CD4-positive, alpha-beta T cell treated with Interleukin-10 for 1 hour (primary cell): ENCODE measurements around the gene MBLAC1.

ENCODE experiments used
- DNase-seq: peaks from one replicate; pipeline ENCODE4 v3.0.0-alpha.2; 2020

MBLAC1 gene, protein sequence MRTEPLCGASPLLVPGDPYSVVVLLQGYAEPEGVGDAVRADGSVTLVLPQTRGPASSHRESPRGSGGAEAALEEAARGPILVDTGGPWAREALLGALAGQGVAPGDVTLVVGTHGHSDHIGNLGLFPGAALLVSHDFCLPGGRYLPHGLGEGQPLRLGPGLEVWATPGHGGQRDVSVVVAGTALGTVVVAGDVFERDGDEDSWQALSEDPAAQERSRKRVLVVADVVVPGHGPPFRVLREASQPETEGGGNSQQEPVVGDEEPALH

DNA sequence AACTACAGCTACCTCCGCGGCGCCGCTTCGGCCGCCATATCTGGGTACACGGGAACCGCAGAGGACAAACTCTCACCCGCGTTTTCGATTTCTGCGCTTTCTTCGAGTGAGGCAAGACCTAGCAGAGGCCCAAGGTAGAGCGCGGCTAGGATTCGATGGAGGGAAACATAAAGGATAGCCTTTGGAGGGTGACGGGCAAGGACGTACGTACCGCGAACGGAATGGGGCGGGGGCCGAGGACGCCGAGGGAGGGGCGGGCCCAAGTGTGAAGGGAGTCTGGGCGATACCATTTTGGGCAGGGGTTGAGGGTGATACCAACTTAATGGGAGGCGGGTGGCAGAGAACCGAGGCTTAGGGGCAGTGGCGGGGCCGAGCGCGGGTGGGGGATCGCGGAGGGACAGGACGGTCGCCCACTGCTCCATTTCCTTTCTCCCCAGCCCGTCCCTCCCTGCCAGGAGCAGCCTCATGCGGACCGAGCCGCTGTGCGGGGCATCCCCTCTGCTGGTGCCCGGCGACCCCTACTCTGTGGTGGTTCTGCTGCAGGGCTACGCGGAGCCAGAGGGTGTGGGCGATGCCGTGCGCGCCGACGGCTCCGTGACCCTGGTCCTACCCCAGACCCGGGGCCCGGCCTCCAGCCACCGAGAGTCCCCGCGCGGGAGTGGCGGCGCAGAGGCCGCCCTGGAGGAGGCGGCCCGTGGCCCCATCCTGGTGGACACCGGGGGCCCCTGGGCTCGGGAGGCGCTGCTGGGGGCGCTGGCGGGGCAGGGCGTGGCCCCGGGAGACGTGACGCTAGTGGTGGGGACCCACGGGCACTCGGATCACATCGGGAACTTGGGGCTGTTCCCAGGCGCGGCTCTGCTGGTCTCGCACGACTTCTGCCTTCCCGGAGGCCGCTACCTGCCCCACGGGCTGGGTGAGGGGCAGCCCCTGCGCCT, at the start of gene MBLAC1:
MBLAC1 (plus strand) TSS at position 37 of the 935 bp plus-strand sequence; CDS start at position 466, 429 bp downstream.
- DNase-seq: peak; percentile 94

DNA sequence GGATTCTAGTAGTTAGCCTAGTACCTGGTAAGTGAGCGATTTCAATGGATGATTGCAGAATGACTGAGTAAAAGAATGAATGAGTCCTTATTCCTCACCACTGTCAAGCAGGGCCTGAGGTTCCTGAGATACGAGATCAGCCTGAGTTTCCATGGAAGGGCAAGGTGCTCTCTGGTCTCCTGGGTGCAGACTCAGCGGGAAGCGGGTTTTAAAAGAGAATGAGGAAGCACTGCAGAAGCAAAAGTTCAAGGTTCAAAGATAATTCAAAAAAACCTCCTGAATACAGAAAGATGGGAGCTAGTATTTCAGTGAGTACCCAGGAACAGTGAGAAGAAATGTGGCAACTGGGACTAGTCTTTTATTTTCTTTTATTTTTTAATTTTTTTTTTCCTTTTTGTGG, 49.6 kb upstream of the MBLAC1 start:
- DNase-seq: no peak

DNA sequence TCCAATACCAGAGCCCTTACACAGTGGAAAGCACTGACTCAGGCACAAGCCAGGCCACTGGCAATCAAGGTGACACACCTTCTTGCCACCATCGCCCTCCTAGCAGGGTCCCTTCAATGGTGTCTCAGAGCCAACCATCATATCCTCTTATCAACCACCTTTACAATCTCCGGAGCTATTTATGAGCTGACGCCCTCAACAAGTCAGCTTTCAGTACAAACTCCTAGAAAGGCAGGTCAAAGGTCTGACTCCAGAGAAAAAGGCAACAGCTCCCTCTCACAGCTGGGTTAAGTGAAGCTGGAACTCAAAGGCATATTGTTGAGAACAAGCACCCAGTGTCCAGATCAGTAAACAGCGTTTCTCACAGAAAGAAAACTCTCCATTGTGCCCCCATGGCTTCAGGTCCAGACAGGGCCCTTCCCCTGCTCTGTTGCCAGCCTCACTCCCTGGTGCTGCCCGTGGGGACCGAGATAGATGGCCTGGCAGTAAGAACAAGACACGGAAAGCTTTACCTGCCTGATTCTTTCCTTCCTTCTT, 47.7 kb upstream of the MBLAC1 start:
- DNase-seq: no peak

DNA sequence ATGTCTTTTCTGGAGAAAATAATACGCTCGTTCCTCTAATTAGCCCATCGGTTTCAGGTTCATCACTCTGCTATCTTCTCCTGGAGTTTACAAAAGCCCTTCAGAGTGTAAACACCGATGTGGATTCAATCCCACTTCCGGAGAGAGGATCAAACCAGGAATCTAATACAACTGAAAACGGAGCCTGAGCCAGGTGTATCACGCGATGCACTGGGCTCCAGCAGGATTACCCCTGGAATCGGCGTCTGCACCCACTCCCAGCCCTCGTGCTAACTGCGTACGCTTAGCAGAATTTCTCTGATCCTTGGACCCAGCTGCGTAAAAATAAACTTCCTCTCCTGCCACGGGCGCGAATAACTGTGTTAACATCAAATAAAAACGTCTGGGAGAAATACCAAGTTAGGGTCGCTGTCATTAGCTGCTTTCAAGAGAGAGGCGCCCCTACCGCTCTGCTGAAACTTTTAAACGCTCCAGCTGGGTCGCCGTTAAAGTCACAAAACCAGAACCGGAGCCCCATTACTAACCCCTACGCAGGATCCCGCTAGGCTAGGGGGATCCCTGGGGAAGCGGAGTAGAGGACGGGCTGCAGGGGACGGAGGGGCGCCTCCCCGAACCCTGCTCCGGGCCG, 45.7 kb upstream of the MBLAC1 start:
- DNase-seq: no peak

DNA sequence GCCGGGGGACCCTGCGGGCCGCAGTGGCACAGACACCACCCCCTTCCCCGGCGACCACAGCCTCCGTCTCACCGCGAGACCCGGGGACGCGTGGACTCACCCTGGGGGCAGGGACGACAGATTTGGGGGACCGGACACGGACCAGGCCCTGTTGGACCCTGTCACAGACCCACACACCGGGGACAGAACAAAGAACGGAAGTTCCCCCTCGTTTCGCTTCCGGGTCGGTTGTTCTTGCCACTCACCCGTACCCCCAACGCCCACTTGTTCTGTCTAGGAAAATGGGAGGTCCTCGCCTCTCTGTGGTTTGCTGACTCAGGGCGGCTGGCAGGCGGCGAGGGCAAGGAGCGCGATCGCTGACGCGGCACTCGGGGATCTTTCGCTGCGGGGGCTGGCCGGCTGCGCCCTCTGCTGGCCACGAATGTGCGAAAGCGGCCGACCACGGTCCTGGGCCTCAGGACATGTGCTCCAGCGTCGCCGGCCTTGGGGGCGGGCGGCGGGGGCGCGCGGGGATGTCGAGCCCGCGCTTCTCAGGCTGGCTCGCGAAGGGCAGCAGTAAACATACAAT, 45.1 kb upstream of the MBLAC1 start, which contains the start of gene ZNF3:
ZNF3 (minus strand) TSS at position 189 of the 568 bp plus-strand sequence. CDS start 4,366 bp downstream, outside the sequence.
- DNase-seq: peak; percentile 99

DNA sequence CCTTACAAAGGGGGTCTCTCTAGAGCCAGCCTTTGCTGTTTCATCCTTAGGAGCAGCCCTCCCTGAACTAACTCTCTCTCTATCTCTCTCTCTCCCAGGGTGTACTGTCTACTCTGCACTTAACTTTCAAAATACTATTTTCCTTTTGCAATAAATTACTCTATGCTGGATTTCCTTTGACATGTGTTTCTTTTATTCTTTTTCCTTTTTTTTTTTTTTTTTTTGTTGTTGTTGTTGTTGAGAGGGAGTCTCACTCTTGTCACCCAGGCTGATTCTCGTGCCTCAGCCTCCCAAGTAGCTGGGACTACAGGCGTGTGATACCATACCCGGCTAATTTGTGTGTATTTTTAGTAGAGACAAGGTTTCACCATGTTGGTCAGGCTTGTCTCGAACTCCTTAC, 43.8 kb upstream of the MBLAC1 start:
- no peak for DNase-seq

DNA sequence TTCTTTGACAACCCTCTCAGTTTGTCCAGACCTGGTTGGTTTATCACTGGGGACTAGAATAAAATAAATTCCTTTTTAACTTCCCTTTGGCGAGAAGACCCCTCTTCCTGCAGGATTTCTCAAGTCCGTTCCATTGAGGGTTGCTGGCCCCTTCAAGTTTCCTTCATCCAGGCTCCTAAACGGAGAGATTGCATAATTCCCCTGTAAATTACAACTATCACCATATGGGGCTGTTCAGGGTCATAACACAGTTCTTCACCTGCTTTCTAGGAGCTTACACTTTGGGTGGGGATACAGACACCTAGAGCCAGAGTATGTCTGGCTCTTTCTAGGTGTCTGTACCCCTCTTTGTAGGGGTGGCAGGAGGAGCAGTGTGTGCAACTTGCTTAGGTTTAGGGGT, 41.3 kb upstream of the MBLAC1 start:
- no peak for DNase-seq

DNA sequence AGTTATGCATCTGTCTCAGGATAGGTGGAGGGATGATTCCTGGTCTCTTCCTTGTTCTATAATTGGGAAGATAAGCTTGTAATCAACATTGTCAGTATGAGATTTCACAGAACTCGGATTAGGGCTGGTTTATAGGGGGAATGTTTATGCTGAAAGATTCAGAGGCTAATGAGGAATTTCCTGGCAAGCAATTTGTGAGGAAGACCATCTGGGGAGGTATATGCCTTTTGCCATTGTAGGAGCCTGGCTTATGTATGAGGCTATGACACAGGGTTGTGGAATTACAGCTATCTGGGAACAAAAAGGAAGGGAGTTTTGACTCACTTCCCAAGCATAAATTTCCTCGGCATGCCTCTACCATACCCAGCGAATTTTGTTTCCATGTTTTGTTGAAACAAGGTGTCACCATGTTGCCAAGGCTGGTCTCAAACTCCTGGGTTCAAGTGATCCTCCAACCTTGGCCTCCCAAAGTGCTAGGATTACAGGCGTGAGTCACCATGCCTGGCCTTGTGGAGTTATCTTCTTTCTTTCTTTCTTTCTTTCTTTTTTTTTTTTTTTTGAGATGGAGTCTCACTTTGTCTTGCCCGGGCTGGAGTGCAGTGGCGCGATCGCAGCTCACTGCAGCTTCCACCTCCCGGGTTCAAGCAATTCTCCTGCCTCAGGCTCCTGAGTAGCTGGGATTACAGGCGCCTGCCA, 39.6 kb upstream of the MBLAC1 start:
- no peak for DNase-seq

DNA sequence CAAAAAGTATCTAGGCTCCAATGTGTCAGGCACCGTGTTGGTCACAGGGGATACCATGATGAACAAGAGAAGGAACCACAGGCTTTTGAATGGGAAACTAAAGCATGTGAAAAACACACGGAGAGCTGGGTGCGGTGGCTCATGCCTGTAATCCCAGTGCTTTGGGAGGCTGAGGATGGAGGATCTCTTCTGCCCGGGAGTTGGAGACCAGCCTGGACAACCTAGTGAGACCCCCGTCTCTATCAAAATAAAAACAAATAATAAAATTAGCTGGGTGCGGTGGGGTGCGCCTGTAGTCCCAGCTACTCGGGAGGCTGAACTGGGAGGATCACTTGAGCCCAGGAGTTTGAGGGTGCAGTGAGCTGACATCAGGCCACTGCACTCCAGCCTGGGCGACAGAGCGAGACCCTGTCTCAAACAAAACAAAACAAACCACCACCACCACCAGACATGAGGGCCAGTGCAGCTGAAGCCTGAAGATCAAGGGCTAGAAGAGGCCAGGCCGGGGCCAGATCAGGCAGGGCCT, 38.6 kb upstream of the MBLAC1 start:
- DNase-seq: no peak

DNA sequence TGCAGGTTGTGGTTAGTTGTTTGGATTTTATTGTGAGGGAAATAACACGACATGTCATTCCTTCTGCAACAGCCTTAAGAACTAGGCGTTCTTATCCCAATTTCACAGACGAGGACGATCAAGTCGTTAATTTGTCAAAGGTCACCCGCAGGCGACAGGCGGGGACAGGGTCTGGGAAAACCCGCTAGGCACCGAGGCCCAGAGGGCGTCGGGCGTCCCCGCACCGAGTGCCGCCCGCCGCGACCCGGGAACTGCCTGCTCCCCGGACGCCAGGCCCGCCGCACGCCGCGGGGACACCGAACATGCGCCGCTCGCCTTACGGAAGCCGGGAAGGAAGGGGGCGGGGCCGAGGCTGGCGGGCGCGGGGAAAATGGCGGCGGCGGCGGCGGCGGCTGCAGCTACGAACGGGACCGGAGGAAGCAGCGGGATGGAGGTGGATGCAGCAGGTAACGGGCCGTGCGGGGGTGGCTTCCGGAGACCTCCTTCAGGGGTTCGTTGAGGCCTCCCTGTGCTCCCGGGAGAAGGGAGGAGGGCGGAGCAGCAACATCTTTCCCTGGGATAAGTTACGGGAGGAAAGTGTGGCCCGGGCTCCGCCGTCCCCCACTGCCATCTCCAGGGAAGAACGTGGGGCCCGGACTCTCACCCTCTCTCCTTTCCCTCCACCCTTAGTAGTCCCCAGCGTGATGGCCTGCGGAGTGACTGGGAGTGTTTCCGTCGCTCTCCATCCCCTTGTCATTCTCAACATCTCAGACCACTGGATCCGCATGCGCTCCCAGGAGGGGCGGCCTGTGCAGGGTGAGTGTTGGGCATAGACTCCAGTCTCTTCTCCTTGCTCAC, 37.9 kb upstream of the MBLAC1 start, which contains the start of gene COPS6:
COPS6 (plus strand) TSS at position 349 of the 837 bp plus-strand sequence; CDS start at position 371, 22 bp downstream.
- DNase-seq: peak; percentile 89

DNA sequence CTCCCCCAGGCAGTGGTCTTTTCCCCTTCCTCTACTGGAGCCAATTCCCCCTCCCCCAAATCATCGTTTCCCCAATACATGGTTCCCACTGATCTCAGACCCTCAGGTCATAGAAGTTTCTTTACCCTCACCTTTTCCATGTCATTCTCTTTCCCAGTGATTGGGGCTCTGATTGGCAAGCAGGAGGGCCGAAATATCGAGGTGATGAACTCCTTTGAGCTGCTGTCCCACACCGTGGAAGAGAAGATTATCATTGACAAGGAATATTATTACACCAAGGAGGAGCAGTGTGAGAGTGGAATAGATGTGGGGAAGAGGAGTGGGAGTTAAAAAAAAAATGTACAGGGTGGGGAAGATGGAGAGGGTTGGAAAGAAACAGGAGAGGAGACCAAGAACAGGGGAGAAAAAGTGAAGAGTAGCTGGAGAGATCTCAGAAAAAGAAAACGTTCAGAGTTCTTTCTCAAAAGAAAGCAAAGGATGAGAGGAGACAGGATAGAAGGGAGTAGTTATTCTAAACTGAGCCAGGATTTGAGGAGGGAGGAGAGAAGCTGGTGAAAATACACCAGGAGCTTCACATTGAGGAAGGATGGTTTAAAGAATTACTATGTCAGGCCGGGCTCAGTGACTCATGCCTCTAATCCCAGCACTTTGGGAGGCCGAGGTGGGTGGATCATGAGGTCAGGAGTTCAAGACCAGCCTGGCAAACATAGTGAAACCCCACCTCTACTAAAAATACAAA, 37.1 kb upstream of the MBLAC1 start:
- no peak for DNase-seq

DNA sequence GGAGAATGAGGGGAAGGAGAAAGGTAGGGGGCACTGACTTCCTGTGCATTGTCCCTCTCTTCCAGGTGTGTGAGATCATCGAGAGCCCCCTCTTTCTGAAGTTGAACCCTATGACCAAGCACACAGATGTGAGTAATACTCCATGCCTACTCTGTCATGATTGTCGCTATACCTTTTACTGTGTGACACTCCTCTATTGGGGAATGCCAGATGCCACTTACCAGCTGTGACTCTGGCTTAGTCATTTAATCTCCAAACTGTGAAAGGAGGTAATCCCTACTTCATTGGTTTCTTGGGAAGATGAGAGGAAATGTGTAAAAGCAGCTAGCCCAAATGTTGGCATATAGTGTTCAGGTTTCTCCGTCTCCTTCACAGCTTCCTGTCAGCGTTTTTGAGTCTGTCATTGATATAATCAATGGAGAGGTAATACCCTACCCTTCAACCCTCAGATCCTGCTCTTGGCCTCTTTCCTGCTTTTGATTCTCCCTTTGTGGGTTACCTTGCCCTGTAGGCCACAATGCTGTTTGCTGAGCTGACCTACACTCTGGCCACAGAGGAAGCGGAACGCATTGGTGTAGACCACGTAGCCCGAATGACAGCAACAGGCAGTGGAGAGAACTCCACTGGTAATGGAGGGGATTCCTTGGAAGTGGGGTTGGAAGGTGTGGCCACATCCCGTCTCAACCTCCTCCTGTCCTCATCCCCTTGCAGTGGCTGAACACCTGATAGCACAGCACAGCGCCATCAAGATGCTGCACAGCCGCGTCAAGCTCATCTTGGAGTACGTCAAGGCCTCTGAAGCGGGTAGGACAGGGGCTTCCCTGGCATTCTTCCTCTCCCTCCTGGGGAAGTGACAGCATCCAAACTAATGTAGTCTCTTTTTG, 36.0 kb upstream of the MBLAC1 start:
- no peak for DNase-seq

DNA sequence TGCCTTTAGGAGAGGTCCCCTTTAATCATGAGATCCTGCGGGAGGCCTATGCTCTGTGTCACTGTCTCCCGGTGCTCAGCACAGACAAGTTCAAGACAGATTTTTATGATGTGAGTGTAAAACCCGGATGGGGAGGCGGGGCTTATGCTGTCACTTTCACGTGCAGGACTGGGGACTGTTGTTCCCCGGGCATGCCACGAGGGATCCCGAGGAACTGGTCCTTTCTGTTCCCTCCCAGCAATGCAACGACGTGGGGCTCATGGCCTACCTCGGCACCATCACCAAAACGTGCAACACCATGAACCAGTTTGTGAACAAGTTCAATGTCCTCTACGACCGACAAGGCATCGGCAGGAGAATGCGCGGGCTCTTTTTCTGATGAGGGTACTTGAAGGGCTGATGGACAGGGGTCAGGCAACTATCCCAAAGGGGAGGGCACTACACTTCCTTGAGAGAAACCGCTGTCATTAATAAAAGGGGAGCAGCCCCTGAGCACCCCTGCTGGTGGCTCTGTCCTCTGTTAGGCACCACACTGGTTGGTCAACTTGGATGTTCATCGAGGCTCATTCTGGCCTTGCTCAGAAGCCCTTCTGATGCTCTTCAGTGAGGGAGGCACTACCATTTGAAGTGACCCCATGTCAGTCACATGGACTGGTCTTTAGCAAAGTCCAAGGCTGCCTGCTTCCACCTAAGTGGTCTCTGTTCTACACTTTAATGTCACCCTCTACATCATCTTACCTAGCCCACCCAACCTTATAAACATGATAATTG, 35.2 kb upstream of the MBLAC1 start:
- no peak for DNase-seq

DNA sequence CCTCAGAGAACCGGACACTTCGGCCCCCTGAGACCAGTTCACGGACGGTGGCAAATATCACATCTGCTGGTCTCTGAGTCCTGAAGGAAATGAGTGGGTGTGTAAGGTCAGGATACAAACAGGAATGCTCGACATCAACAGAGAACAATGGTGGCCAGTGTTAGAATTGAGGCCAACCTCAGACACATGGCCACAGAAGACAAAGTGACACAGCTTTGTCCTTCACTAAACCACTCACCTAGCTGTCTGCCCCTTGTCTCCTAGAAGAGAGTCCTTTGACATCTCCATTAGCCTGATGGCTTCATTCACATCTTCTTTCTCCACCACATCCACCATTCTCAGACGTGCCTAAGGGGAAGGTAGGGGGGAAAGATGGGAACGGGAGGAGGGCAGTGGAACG, 33.7 kb upstream of the MBLAC1 start:
- no peak for DNase-seq

DNA sequence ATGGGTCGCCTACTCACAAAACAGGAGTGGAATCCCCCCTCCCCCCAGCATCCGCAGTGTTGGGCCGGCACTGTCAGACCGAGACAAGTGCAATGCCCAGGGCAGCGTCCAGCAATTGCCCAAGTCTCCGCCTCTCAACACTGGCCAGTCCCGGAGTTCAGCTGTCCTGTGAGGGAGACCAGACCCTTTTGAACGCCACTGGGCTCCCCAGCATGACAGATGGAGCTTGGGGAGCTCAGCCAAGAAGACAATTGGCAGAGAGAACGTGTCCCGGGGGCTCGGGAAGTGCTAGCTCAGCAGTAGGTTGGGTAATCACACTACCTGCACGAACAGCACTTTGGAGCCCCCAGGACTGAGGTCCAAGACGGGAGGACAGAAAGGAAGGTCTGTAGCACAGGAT, 33.3 kb upstream of the MBLAC1 start:
- DNase-seq: no peak

DNA sequence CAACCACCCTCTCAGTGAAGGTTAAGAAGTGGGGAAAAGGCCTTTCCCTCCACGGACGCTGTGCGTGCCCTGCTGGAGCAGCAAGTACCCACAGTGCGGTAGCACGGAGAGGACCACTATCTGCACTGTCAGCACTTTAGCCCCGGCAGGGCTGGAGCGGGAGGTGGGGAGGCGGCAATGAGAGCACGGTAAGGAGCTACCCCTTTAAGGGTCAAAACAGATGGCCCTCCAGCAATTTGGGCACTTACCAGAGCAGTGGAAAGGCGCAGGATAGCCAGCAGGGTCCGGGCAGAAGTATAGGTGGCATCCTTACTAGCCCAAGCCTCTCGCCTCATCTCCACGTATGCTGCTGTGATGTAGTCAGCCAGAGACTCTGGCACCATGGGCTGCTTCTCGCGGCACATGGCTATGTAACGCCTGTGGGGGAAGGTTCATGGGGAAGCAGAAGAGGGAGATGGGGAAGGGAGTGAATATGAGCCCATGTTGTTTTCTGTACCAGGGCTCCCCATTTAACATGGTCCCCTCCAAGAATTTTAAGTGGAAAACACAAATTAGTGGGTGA, 32.8 kb upstream of the MBLAC1 start:
- DNase-seq: no peak

DNA sequence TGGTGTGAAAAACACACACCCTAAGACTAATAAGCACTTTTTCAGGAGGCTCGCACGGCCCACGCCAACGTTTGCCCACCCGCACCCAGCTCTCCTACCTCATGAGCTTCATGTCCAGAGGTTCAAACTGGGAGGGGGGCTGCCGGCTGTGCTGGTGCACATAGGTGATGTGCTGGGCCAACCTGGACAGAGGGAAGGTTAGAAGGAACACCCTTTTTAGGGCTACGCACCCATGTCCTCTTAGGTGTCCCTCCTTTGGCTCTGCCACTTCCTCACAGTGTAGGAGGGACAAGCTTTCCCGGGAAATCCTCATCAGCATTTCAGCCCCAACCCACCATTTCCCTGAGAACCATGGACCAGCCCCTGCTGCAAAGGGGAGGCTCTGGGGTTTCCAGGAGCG, 31.5 kb upstream of the MBLAC1 start:
- DNase-seq: no peak

DNA sequence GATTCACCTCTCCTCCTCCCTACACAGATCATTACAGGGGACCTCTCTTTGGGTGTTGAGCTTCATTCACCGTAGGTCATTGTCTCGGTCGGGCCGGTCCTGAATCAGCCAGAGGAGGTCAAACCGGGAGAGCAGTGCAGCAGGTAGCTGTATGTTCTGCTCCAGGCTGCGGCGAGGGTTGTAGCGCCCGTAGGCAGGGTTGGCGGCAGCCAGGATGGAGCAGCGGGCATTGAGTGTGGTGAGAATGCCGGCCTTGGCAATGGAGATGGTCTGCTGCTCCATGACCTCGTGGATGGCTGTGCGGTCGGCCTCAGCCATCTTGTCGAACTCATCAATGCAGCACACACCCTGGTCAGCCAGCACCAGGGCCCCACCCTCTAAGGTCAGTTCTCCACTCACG, 31.1 kb upstream of the MBLAC1 start:
- no peak for DNase-seq
